C1 segment of cervical spinal cord (tissue), 14 donors: Measurements from ENCODE around the gene FYCO1.

Experiments
- DNase-seq, 14 donors: peaks; one replicate each; lab custom pipeline; 2025; lab: John Stamatoyannopoulos, UW

Gene FYCO1

GRCh38 chr3:45887759-45888511 is 107.7 kb downstream of the FYCO1 start:
- DNase-seq = no peak

- DNase-seq = no peak
Measured at GRCh38 chr3:45887285-45887684, 108.3 kb downstream of the FYCO1 start.

GRCh38 chr3:45885979-45886705 is 109.5 kb downstream of the FYCO1 start, which contains the start of gene CCR9:
Gene CCR9 (plus strand): TSS chr3:45886543. CDS start chr3:45894934, 8,391 bp downstream.
- DNase-seq = no peak

GRCh38 chr3:45884368-45885201 is 111.0 kb downstream of the FYCO1 start:
- DNase-seq = no peak

GRCh38 chr3:45881078-45882022 is 114.3 kb downstream of the FYCO1 start:
- no peak for DNase-seq

GRCh38 chr3:45880725-45881077 is 114.9 kb downstream of the FYCO1 start:
- DNase-seq = no peak

- no peak for DNase-seq
Measured at GRCh38 chr3:45878124-45878523, 117.5 kb downstream of the FYCO1 start.

GRCh38 chr3:45874677-45875346 is 120.8 kb downstream of the FYCO1 start:
- no peak for DNase-seq

- no peak for DNase-seq
Measured at GRCh38 chr3:45873638-45874037, 122.0 kb downstream of the FYCO1 start.

- no peak for DNase-seq
Measured at GRCh38 chr3:45873036-45873435, 122.6 kb downstream of the FYCO1 start.

GRCh38 chr3:45872569-45872968 is 123.1 kb downstream of the FYCO1 start:
- DNase-seq = no peak

- DNase-seq = no peak
Measured at GRCh38 chr3:45871780-45872179, 123.8 kb downstream of the FYCO1 start.

- DNase-seq = no peak
Measured at GRCh38 chr3:45870099-45870498, 125.5 kb downstream of the FYCO1 start.

- no peak for DNase-seq
Measured at GRCh38 chr3:45869638-45870037, 126.0 kb downstream of the FYCO1 start.

- no peak for DNase-seq
Measured at GRCh38 chr3:45868650-45869049, 127.0 kb downstream of the FYCO1 start.

GRCh38 chr3:45868213-45868612 is 127.4 kb downstream of the FYCO1 start:
- no peak for DNase-seq
